ENCODE results near the gene KPTN. TPM values are rescaled to one million over a fixed set of nuclear protein-coding genes. Genes with fewer than 3 reads are reported as not detected.

KPTN gene
- total and polyA plus RNA-seq, 2 of the 8 experiments (the other 6 are each of a cell fraction or from before 2014, with no cell fraction given) = 23.6 to 31.3 TPM

DNA sequence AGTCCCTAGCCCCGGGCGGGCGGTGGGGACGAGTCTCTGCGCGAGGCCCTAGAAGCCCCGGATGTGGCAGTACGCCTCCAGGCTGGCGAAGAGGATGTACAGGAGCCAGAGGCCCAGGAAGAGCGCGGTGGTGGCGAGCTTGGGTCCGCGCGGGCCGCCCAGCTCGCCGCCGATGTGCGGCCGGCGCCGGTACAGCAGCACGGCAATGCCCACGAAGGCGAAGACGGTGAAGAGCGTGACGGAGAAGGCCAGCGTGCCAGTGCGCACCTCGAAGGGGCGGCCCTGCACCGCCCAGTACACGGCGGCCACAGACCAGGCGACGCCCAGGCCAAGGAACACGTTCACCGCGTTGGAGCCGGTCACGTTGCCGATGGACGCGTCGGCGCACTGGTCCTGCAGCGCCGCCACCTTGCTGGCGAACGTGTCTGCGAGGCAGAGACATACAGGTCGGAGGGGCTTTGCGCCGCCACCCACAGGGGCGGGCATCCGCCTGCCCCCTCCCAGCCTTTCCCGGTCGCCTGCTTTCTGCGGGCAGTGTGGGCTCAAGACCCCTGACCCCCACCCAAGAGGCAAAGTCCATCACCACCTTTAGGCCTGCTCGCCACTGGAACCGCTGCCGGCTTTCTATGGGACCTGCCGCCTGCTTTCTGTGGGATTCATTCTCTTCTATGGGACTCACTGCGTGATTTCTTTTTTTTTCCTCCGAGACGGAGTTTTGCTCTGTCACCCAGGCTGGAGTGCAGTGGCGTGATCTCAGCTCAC lies 53.8 kb downstream of the KPTN start:
- peaks cover 0 to 23% (median 12%) of the 10 kb centered on the region in 4 experiments; a peak in 5 of 7 replicates for H3K4me1 ChIP-seq (replicated peaks in 1 of 4; ENCODE audit: control insufficient read depth in 3 of 4, insufficient read depth in 4 of 4, low read length in 3 of 4)
- peak overlapping the region; percentile 96; the same call in 1 of the 2 replicates for H2BK12ac ChIP-seq (ENCODE audit: low read depth, low read length)
- no peak overlapping the region for H3K27ac ChIP-seq (ENCODE audit: low read depth, low read length)
- peak overlapping the region; percentile 95 for H4K91ac ChIP-seq (replicated peaks; ENCODE audit: insufficient read length, low read length)
- H2AFZ ChIP-seq (ENCODE audit: low read length) = peak overlapping the region; percentile 89; the same call in 1 of the 2 replicates
- H2BK5ac ChIP-seq (ENCODE audit: low read depth, low read length) = peak overlapping the region; percentile 56; the same call in 1 of the 2 replicates
- no peak overlapping the region for H2AK5ac ChIP-seq (ENCODE audit: low read depth, low read length)
- H3K9me3 ChIP-seq (ENCODE audit: insufficient read depth in 2 of 2, low read depth in 1 of 2, low read length in 1 of 2) = no peaks in the 10 kb centered on the region
- H4K5ac ChIP-seq (ENCODE audit: insufficient read length, low read depth, low read length) = peak overlapping the region; percentile 69
- peak overlapping the region; percentile 97 for H3K4me2 ChIP-seq (ENCODE audit: insufficient read depth in 1 of 2, low read depth in 2 of 2, low read length in 2 of 2)
- no peaks in the 10 kb centered on the region for H4K20me1 ChIP-seq (replicated peaks in 1 of 2; ENCODE audit: control insufficient read depth in 1 of 2, insufficient read depth in 2 of 2, low read length in 2 of 2)
- peak overlapping the region; percentile 93 for H4K8ac ChIP-seq (ENCODE audit: extremely low read depth, insufficient read depth, low read length)
- H2BK15ac ChIP-seq (ENCODE audit: low read length) = peak overlapping the region; percentile 100; the same call in 1 of the 2 replicates
- no peak overlapping the region for H3K14ac ChIP-seq (ENCODE audit: insufficient read length)
- H3K23ac ChIP-seq (ENCODE audit: insufficient read length) = no peak overlapping the region
- 7% methylated on average over 68 of the region's 69 CpGs; no CpG with 5 or more reads in 1 of the 2 experiments for WGBS, 2 experiments (ENCODE audit: extremely low coverage in 1 of 2, insufficient coverage in 1 of 2, insufficient read length in 1 of 2, insufficient replicate concordance in 2 of 2, low coverage in 1 of 2, low lambda C conversion rate in 2 of 2, missing lambda C conversion rate in 1 of 2)
- H3K79me1 ChIP-seq (ENCODE audit: low read depth, low read length) = no peaks in the 10 kb centered on the region
- FAIRE-seq (no peak), DNase-seq (ENCODE audit: low read depth in 1 of 2, low spot score in 2 of 2) (peak in 1 of 2 experiments; percentile 78)
- peaks cover 0 to 25% (median 22%) of the 10 kb centered on the region in 4 experiments; a peak in 6 of 7 replicates for H3K27me3 ChIP-seq (replicated peaks in 1 of 4; ENCODE audit: control insufficient read depth in 3 of 4, extremely low read depth in 1 of 4, insufficient read depth in 3 of 4, low read length in 3 of 4)
- no peaks in the 10 kb centered on the region for H3K79me2 ChIP-seq (ENCODE audit: control insufficient read depth in 1 of 2, insufficient read depth in 2 of 2, low read length in 2 of 2)
- no peak overlapping the region for H2BK120ac ChIP-seq (replicated peaks; ENCODE audit: low read depth, low read length)
- peak overlapping the region; percentile 31 to 61 (median 39) for H3K4me3 ChIP-seq (ENCODE audit: extremely low read depth in 1 of 4, insufficient read depth in 2 of 4, low read depth in 3 of 4, low read length in 4 of 4)
- POLR2A ChIA-PET (ENCODE audit: partially characterized antibody) = interaction anchor here (0.6 to 2.3 kb wide), 7 partner anchors 11 to 177 kb away, joined by 3 to 12 read pairs (median 3); partner anchors contain the start of genes DHX34 and MEIS3
- no peaks in the 10 kb centered on the region for H3K36me3 ChIP-seq (ENCODE audit: control insufficient read depth in 2 of 4, insufficient read depth in 4 of 4, low read length in 3 of 4)
- peaks cover 25% of the 10 kb centered on the region for H3K23me2 ChIP-seq (ENCODE audit: low read depth, low read length)
- H3K56ac ChIP-seq (replicated peaks; ENCODE audit: insufficient read length, low read depth, low read length) = no peak overlapping the region
- H2BK20ac ChIP-seq (ENCODE audit: low read length) = peak overlapping the region; percentile 48; the same call in 1 of the 2 replicates
- peak overlapping the region in 3 of 4 experiments; percentile 14 to 33 (median 16); a peak in 2 of 7 replicates for H3K9ac ChIP-seq (replicated peaks in 1 of 4; ENCODE audit: extremely low read depth in 1 of 4, low read depth in 3 of 4, low read length in 3 of 4)
- H3K4ac ChIP-seq (replicated peaks; ENCODE audit: insufficient read length, low read depth, low read length) = peak overlapping the region; percentile 49
- CTCF ChIA-PET (ENCODE audit: partially characterized antibody) = interaction anchor here (0.5 to 24.5 kb wide), 18 partner anchors 9 to 1936 kb away, joined by 3 to 436 read pairs (median 4); partner anchors contain the start of genes EHD2, KDELR1 and MEIS3
- H3K18ac ChIP-seq (ENCODE audit: extremely low read depth, low read length) = peak overlapping the region; percentile 25
- TF ChIP-seq MAFK (IDR thresholded peaks at IDR 0.05; ENCODE audit: low read depth, low read length) (no peak), SIRT6 (IDR thresholded peaks at IDR 0.05; ENCODE audit: low read length) (no peak), HDAC2 (IDR thresholded peaks at IDR 0.05; ENCODE audit: borderline replicate concordance in 1 of 2, low read depth in 2 of 2, low read length in 2 of 2) (no peak; a peak in 1 of 4 replicates), YY1 (IDR thresholded peaks at IDR 0.05; ENCODE audit: low read depth, low read length) (no peak), CHD1 (IDR thresholded peaks at IDR 0.05; ENCODE audit: low read depth, low read length) (no peak), KDM5A (IDR thresholded peaks at IDR 0.05; ENCODE audit: low read length) (no peak), RNF2 (IDR thresholded peaks at IDR 0.05; ENCODE audit: borderline replicate concordance, low read depth, low read length, missing control alignments, poor library complexity, severe bottlenecking) (no peak), TCF12 (IDR thresholded peaks at IDR 0.05; ENCODE audit: low read depth, low read length) (no peak), FOSL1 (IDR thresholded peaks at IDR 0.05; ENCODE audit: insufficient read depth, low read depth, low read length) (no peak)

Measured in H1 (cell line).